ENCODE data around the gene CTSW. TPM values are rescaled to one million over a fixed set of nuclear protein-coding genes. Genes with fewer than 3 reads are reported as not detected.

CTSW gene
- total RNA-seq, 1 donor, result not detected

GRCh38 chr11:65883058-65883761 lies 3.6 kb downstream of the CTSW start:
- Histone ChIP-seq H4K20me1 (ENCODE audit: insufficient read depth, low read length) (peaks cover 21% of the 10 kb centered on the region), H3K36me3 (ENCODE audit: insufficient read depth, low read length) (peaks cover 47% of the 10 kb centered on the region), H3K27me3 (ENCODE audit: insufficient read depth, low read length) (no peaks in the 10 kb centered on the region), H3K4me3 (ENCODE audit: insufficient read depth, low read length) (no peak overlapping the region), H3K27ac (ENCODE audit: low read depth, low read length) (no peak overlapping the region), H3K9me3 (ENCODE audit: low read depth, low read length) (no peaks in the 10 kb centered on the region), H3K4me1 (ENCODE audit: insufficient read depth, low read length) (peaks cover 14% of the 10 kb centered on the region), H3K79me2 (ENCODE audit: insufficient read depth, low read length) (peaks cover 41% of the 10 kb centered on the region), H2AFZ (ENCODE audit: low read length) (no peak overlapping the region), H3K4me2 (ENCODE audit: insufficient read depth, low read length) (no peak overlapping the region)
- no peak for TF ChIP-seq CTCF (IDR thresholded peaks at IDR 0.05; ENCODE audit: extremely low read depth, low read depth, low read length)
- DNase-seq (ENCODE audit: insufficient read length, low spot score, missing footprints), result no peak

DNA sequence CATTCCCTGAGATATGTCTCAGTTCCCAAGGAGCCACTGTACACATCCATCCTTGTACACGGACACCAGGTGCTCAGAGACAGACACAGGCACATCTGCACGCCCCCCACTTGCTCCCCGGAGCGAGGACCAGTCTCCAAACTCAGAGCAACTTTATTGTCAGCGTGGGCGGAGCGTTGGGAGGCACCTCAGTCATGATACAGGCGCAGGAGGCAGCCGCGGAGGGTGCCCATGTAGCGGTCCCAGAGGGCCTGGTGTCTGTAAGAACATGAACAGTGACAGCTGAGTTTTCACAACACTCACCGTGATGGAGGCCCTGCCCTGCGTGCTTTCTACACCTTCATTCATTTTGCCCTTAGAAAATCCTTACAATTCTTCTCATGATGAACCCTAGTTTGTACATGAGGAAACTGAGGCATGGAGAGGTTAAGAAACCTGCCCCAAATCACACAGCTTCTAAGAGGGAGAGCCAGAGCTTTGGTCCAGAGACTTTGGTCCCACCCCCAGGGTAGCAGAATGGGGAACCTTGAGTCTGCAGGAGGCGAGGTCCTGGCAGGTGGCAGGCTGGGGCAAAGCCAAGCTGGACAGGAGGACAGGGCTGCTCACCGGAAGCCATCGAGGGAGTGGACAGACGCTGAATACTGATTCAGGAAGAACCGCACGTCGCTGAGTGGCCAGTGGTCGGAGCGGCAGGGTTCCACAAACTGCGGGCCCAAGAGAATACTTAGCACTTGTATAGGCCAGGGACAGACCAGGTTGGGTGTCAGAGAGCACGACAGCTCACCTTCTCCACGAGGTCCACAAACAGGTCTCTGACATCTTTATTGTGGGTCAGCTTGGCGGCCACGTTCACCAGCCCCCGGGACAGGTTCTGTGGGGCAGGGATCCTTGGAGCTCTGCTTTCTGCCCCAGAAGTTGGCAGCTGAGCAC lies 4.4 kb downstream of the CTSW start:
- Histone ChIP-seq H3K9me3 (ENCODE audit: low read depth, low read length) (no peaks in the 10 kb centered on the region), H3K79me2 (ENCODE audit: insufficient read depth, low read length) (peaks cover 41% of the 10 kb centered on the region), H3K4me1 (ENCODE audit: insufficient read depth, low read length) (peaks cover 20% of the 10 kb centered on the region), H3K27me3 (ENCODE audit: insufficient read depth, low read length) (no peaks in the 10 kb centered on the region), H3K36me3 (ENCODE audit: insufficient read depth, low read length) (peaks cover 47% of the 10 kb centered on the region), H2AFZ (ENCODE audit: low read length) (no peak overlapping the region), H3K4me2 (ENCODE audit: insufficient read depth, low read length) (no peak overlapping the region), H4K20me1 (ENCODE audit: insufficient read depth, low read length) (peaks cover 21% of the 10 kb centered on the region), H3K4me3 (ENCODE audit: insufficient read depth, low read length) (no peak overlapping the region), H3K27ac (ENCODE audit: low read depth, low read length) (no peak overlapping the region)
- TF ChIP-seq CTCF (IDR thresholded peaks at IDR 0.05; ENCODE audit: extremely low read depth, low read depth, low read length), result no peak
- peak; percentile 73 for DNase-seq (ENCODE audit: insufficient read length, low spot score, missing footprints)

- Histone ChIP-seq H3K4me3 (ENCODE audit: insufficient read depth, low read length) (no peak overlapping the region), H3K36me3 (ENCODE audit: insufficient read depth, low read length) (peaks cover 47% of the 10 kb centered on the region), H3K79me2 (ENCODE audit: insufficient read depth, low read length) (peaks cover 41% of the 10 kb centered on the region), H3K4me1 (ENCODE audit: insufficient read depth, low read length) (peaks cover 27% of the 10 kb centered on the region), H3K4me2 (ENCODE audit: insufficient read depth, low read length) (no peak overlapping the region), H2AFZ (ENCODE audit: low read length) (no peak overlapping the region), H3K27me3 (ENCODE audit: insufficient read depth, low read length) (no peaks in the 10 kb centered on the region), H4K20me1 (ENCODE audit: insufficient read depth, low read length) (peaks cover 21% of the 10 kb centered on the region), H3K27ac (ENCODE audit: low read depth, low read length) (no peak overlapping the region), H3K9me3 (ENCODE audit: low read depth, low read length) (no peaks in the 10 kb centered on the region)
- TF ChIP-seq CTCF (IDR thresholded peaks at IDR 0.05; ENCODE audit: extremely low read depth, low read depth, low read length), result peak; percentile 96
- DNase-seq (ENCODE audit: insufficient read length, low spot score, missing footprints), result peak; percentile 99
These were observed 5.1 kb downstream of the CTSW start for GRCh38 chr11:65884716-65885092.

DNA sequence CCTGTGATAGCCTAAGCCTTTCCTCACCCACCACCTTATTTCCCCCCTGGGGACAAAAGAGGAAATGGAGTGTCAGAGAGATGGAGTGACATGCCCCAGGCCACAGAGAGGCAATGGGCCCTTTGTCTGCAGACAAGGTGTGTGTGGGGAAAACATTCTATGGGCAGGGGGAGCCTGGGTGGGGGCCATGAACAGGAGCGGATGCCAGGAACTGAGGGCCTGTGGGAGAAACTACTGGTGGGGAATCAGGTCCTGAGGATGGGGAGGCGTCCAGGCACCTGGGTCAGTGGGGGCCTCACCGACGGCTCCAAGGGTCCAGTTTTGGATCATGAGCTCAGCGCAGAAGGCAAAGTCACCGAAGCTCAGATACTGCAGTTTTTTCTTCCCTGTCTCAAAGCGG lies 5.6 kb downstream of the CTSW start:
- Histone ChIP-seq H3K27me3 (ENCODE audit: insufficient read depth, low read length) (no peaks in the 10 kb centered on the region), H3K9me3 (ENCODE audit: low read depth, low read length) (no peaks in the 10 kb centered on the region), H3K27ac (ENCODE audit: low read depth, low read length) (no peak overlapping the region), H2AFZ (ENCODE audit: low read length) (no peak overlapping the region), H3K79me2 (ENCODE audit: insufficient read depth, low read length) (peaks cover 41% of the 10 kb centered on the region), H3K4me3 (ENCODE audit: insufficient read depth, low read length) (no peak overlapping the region), H3K4me2 (ENCODE audit: insufficient read depth, low read length) (no peak overlapping the region), H3K36me3 (ENCODE audit: insufficient read depth, low read length) (peaks cover 47% of the 10 kb centered on the region), H4K20me1 (ENCODE audit: insufficient read depth, low read length) (peaks cover 21% of the 10 kb centered on the region), H3K4me1 (ENCODE audit: insufficient read depth, low read length) (peaks cover 32% of the 10 kb centered on the region)
- no peak for DNase-seq (ENCODE audit: insufficient read length, low spot score, missing footprints)
- TF ChIP-seq CTCF (IDR thresholded peaks at IDR 0.05; ENCODE audit: extremely low read depth, low read depth, low read length), result no peak

All from osteoblast (primary cell).